Fibroblast of the aortic adventitia (primary cell): Measurements from ENCODE around the gene MRPL10. TPM values are rescaled to one million over a fixed set of nuclear protein-coding genes. Genes with fewer than 3 reads are reported as not detected.

Source experiments
- DNase-seq: peaks from one replicate; pipeline ENCODE4 v3.0.0-alpha.2; 2010; ENCODE audit warnings: low read depth
- H3K4me3 ChIP-seq: 2 replicates; pipeline ENCODE4 v1.5.1; 2011; ENCODE audit warnings: low read depth, mild to moderate bottlenecking, control low read depth, low read length, moderate library complexity
- CTCF ChIP-seq: IDR thresholded peaks from 2 replicates; pipeline ENCODE4 v1.5.1; 2011; ENCODE audit warnings: mild to moderate bottlenecking, low read length, control low read depth, inconsistent platforms; ENCODE audit not compliant: insufficient read depth
- total RNA-seq: library from RNA; depleted of rRNA; stranded (reverse); fragments of >200 nt; gene quantifications from 2 replicates; pipeline ENCODE4 v1.2.3, GENCODE V29; 2012; ENCODE audit warnings: low replicate concordance

The MRPL10 gene
- total RNA-seq, 1 donor, result 28.0 TPM

GRCh38 chr17:47850692-47851573, 19.6 kb upstream of the MRPL10 start, which contains the start of gene SP6:
Gene SP6 (minus strand): TSS chr17:47851163. CDS start chr17:47848429, 2,734 bp downstream.
- TF ChIP-seq CTCF, result no peak
- H3K4me3 ChIP-seq, result no peak within 1 kb of the TSS
- peak; percentile 36 for DNase-seq

- DNase-seq, result no peak
- no peak for TF ChIP-seq CTCF
- no peak overlapping the region for H3K4me3 ChIP-seq
These were observed 19.0 kb upstream of the MRPL10 start for GRCh38 chr17:47850373-47850691.

- no peak for DNase-seq
- no peak overlapping the region for H3K4me3 ChIP-seq
- no peak for TF ChIP-seq CTCF
These were observed 16.8 kb upstream of the MRPL10 start for GRCh38 chr17:47848198-47848513.

- H3K4me3 ChIP-seq, result no peak overlapping the region
- DNase-seq, result no peak
- TF ChIP-seq CTCF, result peak; percentile 27
These were observed 16.2 kb upstream of the MRPL10 start for GRCh38 chr17:47847341-47848197.

- TF ChIP-seq CTCF, result no peak
- no peak overlapping the region for H3K4me3 ChIP-seq
- DNase-seq, result no peak
These were observed 15.5 kb upstream of the MRPL10 start for GRCh38 chr17:47846716-47847340.

GRCh38 chr17:47845716-47846075, 14.4 kb upstream of the MRPL10 start:
- TF ChIP-seq CTCF, result no peak
- no peak overlapping the region for H3K4me3 ChIP-seq
- no peak for DNase-seq
